ENCODE results near the gene SPECC1. TPM values are rescaled to one million over a fixed set of nuclear protein-coding genes. Genes with fewer than 3 reads are reported as not detected.
"Not testable (repeated sequence)": the region's sequence is repeated elsewhere in the genome, so short reads cannot be mapped to it uniquely, and the experiment has no call there.

Gene SPECC1
- total and polyA plus RNA-seq, 7 donors, result 10.9 to 98.3 (median 43.5) TPM

DNA sequence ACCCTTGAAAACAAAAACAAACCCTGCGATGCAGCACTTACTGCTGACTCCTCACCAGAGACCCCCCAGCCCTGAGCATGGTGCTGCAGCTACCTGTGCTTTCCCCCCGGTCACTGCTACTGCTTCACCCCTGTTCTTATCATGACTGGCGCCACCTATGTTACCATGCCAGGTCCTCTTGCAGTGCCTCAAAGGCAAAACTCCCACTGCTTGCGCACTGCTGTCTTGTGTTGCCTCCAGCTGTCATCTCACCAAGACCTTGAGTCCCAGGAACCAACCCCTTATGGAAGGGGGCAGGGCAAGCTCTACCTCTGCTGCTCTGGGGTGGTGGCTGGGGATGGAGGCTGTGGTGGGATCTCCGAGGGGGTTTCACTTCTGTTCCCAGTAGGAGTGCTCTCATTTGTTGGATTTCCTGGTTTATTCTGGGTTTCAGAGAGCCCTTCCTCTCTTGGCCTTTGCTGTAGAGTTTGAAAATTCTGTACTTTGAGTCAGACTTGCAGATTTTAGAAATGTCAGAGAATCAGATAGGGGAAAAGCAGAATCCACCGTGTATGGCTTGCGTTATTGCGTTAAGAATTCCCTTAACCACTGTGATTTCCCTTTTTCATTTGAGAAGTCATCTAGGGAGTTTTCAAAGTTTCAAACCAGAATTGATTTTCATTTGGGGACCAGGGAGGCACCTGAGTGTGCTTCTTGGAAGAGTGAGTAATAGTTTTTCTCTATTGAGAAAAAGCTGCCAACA, 96.6 kb downstream of the SPECC1 start:
- no peak for DNase-seq
- H3K27ac ChIP-seq, result no peak overlapping the region
- TF ChIP-seq POLR2A (IDR thresholded peaks at IDR 0.05), result no peak
- H3K4me3 ChIP-seq, result no peak overlapping the region
- H3K27me3 ChIP-seq, result peaks cover 0 to 5% (median 5%) of the 10 kb centered on the region in 3 donors
- H3K4me1 ChIP-seq, result no peaks in the 10 kb centered on the region
- WGBS, 2 donors, result 78 to 84% methylated on average over 8 of the region's 8 CpGs
- H3K9me3 ChIP-seq, result no peaks in the 10 kb centered on the region
- H3K36me3 ChIP-seq, result no peaks in the 10 kb centered on the region
- intact Hi-C loops (cut with DNase I), result no loop called here

DNA sequence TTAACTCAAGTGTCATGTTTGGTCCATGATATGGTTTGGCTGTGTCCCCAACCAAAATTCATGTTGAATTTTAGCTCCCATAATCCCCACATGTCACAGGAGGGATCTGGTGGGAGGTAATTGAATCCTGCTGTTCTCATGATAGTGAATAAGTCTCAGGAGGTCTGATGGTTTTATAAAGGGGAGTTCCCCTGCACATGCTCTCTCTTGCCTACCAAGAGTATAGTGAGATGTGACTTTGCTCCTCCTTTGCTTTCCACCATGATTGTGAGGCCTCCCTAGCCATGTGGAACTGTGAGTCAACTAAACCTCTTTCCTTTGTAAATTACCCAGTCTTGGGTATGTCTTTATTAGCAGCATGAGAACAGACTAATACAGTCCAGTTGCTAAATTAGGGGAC, 97.3 kb downstream of the SPECC1 start:
- intact Hi-C loops (cut with DNase I); DNase-seq; H3K27me3 ChIP-seq; H3K4me3 ChIP-seq; H3K27ac ChIP-seq; H3K4me1 ChIP-seq; H3K36me3 ChIP-seq; H3K9me3 ChIP-seq: not testable (repeated sequence)

DNA sequence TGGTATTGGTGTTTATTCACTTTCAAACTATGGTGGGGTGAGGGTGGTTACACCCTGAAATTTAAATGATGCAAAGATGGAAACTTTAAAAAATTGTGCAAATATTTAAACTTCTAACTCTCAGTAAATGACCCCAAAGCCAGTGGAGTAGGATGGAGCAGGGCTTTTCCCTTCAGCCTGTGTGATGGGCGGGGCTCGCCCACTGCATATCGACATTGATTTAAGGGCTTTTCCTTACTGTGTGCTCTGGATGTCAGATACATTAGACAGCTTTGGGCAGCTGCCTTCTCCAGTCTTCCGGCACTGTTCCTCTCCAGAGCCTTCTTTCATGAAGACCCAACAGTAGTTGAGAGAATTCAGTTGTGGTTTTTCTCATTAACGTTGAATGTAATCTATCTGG, 99.9 kb downstream of the SPECC1 start:
- intact Hi-C loops (cut with DNase I), result no loop called here

DNA sequence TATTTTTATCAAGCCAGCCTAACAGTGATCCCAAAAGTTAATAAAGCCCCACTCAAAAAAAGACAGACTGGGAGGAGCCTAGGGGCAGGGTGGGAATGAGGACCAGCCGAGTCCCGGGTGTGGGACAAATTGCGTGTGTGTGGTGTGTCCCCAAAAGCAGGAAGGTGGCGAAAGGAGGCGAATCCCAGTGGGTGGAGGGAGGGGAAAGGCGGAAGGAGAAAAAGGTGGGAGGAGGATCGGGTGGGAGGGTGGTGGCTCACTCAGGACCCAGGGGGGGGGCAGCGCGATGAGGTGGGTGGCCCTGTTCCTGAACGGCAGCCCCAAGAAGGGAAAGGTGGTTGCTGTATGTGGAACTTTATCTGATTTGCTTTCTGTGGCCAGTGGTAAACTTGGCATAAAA, 102.4 kb downstream of the SPECC1 start:
- TF ChIP-seq, protein P1, sequence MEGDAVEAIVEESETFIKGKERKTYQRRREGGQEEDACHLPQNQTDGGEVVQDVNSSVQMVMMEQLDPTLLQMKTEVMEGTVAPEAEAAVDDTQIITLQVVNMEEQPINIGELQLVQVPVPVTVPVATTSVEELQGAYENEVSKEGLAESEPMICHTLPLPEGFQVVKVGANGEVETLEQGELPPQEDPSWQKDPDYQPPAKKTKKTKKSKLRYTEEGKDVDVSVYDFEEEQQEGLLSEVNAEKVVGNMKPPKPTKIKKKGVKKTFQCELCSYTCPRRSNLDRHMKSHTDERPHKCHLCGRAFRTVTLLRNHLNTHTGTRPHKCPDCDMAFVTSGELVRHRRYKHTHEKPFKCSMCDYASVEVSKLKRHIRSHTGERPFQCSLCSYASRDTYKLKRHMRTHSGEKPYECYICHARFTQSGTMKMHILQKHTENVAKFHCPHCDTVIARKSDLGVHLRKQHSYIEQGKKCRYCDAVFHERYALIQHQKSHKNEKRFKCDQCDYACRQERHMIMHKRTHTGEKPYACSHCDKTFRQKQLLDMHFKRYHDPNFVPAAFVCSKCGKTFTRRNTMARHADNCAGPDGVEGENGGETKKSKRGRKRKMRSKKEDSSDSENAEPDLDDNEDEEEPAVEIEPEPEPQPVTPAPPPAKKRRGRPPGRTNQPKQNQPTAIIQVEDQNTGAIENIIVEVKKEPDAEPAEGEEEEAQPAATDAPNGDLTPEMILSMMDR (IDR thresholded peaks at IDR 0.05), result no peak
- no peak for TF ChIP-seq POLR2A (IDR thresholded peaks at IDR 0.05)
- no peak for TF ChIP-seq EP300 (IDR thresholded peaks at IDR 0.05)
- no peak for TF ChIP-seq POLR2AphosphoS5 (IDR thresholded peaks at IDR 0.05)
- Histone ChIP-seq H3K4me1 (no peaks in the 10 kb centered on the region), H3K27me3 (no peaks in the 10 kb centered on the region), H3K27ac (no peak overlapping the region), H3K36me3 (no peaks in the 10 kb centered on the region), H3K4me3 (no peak overlapping the region), H3K9me3 (no peaks in the 10 kb centered on the region)
- intact Hi-C loops (cut with DNase I), result loop anchor here (5.0 to 10.0 kb wide), 2 partner anchors 99 to 247 kb away; partner anchors contain the start of gene ULK2
- 78 to 87% methylated on average over 10 of the region's 10 CpGs for WGBS, 2 donors
- no peak for DNase-seq

More for the DNA sequence above, 99.9 kb downstream of the SPECC1 start:
- DNase-seq, result no peak
- Histone ChIP-seq H3K4me3 (no peak overlapping the region), H3K27me3 (no peaks in the 10 kb centered on the region), H3K9me3 (no peaks in the 10 kb centered on the region), H3K27ac (no peak overlapping the region), H3K4me1 (no peaks in the 10 kb centered on the region), H3K36me3 (no peaks in the 10 kb centered on the region)
- TF ChIP-seq POLR2A (IDR thresholded peaks at IDR 0.05) (no peak), EP300 (IDR thresholded peaks at IDR 0.05) (no peak), POLR2AphosphoS5 (IDR thresholded peaks at IDR 0.05) (no peak)
- TF ChIP-seq, protein P1 (IDR thresholded peaks at IDR 0.05), result no peak
- 88 to 90% methylated on average over 5 of the region's 5 CpGs for WGBS, 2 donors

DNA sequence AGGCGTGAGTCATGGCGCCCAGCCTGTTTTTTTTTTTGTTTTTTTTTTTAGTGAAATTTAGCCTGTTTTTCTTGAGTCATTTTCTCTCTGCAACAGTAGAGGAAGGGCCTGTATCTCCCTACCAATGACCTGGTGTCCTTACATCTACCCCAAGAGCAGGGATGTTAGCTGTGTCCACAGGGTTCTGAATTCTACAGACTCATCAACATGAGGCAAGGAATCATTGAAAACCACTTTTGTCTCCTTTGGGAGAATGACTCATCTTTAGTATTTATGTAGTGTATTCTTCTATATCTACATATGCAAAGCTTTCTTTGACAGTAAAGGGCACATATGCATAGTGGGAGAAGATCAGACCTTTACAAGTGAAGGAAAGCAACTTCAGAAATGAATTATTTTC, 105.3 kb downstream of the SPECC1 start:
- H3K9me3 ChIP-seq, result no peaks in the 10 kb centered on the region
- DNase-seq, result no peak
- no peak overlapping the region for H3K4me3 ChIP-seq
- no peak overlapping the region for H3K27ac ChIP-seq
- TF ChIP-seq EP300 (IDR thresholded peaks at IDR 0.05) (no peak), POLR2AphosphoS5 (IDR thresholded peaks at IDR 0.05) (no peak), POLR2A (IDR thresholded peaks at IDR 0.05) (no peak)
- TF ChIP-seq, protein P1 (IDR thresholded peaks at IDR 0.05), result no peak
- intact Hi-C loops (cut with DNase I), result loop anchor here (5.0 to 10.0 kb wide), 2 partner anchors 102 to 250 kb away; partner anchors contain the start of gene ULK2
- 73 to 86% methylated on average over 2 of the region's 2 CpGs for WGBS, 2 donors
- H3K27me3 ChIP-seq, result no peaks in the 10 kb centered on the region
- no peaks in the 10 kb centered on the region for H3K4me1 ChIP-seq
- H3K36me3 ChIP-seq, result no peaks in the 10 kb centered on the region

Measured in sigmoid colon (tissue), 7 donors.